ENCODE data around the gene OR56A5.

Gene OR56A5

DNA sequence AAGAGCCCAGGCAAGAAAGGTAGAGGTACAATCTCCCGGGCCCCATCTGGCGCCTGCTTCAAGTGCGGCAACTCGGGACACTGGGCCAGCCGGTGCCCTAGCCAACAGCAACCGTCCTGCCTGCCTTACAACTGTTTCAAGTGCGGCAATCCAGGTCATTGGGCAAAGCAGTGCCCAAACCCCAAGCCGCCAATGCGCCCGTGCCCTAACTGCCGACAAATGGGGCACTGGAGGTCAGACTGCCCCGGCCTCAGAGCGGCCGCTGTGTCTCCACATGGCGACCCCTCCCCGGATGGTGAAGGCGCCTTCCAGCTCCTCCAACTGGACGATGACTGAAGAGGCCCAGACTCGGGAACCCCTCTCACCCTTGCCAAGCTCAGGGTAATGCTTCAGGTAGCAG lies 37.7 kb downstream of the OR56A5 start:
- H3K36me3 ChIP-seq (ENCODE audit: control insufficient read depth, insufficient read depth, low read length): no peaks in the 10 kb centered on the region
- TF ChIP-seq, protein P1, sequence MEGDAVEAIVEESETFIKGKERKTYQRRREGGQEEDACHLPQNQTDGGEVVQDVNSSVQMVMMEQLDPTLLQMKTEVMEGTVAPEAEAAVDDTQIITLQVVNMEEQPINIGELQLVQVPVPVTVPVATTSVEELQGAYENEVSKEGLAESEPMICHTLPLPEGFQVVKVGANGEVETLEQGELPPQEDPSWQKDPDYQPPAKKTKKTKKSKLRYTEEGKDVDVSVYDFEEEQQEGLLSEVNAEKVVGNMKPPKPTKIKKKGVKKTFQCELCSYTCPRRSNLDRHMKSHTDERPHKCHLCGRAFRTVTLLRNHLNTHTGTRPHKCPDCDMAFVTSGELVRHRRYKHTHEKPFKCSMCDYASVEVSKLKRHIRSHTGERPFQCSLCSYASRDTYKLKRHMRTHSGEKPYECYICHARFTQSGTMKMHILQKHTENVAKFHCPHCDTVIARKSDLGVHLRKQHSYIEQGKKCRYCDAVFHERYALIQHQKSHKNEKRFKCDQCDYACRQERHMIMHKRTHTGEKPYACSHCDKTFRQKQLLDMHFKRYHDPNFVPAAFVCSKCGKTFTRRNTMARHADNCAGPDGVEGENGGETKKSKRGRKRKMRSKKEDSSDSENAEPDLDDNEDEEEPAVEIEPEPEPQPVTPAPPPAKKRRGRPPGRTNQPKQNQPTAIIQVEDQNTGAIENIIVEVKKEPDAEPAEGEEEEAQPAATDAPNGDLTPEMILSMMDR (IDR thresholded peaks at IDR 0.05): no peak

DNA sequence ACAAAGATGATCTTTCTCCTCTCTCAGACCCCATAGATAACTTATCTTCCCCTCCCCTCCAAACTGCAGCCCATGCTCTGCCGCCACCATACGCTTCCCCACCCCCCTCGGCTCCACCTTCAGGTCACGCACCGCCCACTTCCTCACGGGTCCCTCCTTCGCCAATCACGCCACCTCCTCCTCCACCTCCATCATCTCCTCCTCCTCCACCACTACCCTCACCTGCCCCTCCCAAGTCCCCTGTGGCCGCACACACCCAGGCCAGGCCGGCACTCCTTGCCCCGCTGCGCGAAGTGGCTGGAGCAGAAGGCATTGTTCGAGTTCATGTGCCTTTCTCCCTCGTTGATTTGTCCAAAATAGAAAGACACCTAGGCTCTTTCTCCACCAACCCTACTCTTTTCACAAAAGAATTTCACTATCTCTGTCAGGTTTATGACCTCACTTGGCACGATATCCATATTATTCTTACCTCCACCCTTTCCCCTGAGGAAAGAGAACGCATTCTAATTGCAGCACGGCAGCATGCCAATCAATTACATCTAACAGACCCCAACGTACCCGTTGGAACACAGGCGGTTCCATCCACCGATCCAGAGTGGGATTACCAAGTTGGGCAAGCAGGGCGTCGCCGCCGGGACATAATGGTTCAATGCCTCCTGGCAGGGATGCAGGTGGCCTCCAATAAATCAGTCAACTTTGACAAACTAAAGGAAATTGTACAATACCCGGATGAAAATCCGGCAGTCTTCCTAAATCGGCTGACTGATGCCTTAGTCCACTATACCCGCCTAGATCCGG lies 38.5 kb downstream of the OR56A5 start:
- no peaks in the 10 kb centered on the region for H3K36me3 ChIP-seq (ENCODE audit: control insufficient read depth, insufficient read depth, low read length)
- no peaks in the 10 kb centered on the region for H3K79me2 ChIP-seq
- no peak overlapping the region for H3K27ac ChIP-seq
- H3K9ac ChIP-seq: no peak overlapping the region
- no peak overlapping the region for H3K4me3 ChIP-seq (ENCODE audit: low read depth, low read length)
- no peaks in the 10 kb centered on the region for H3K9me3 ChIP-seq (ENCODE audit: control insufficient read depth, low read length)
- no peaks in the 10 kb centered on the region for H3K4me1 ChIP-seq
- H3K27me3 ChIP-seq (ENCODE audit: control insufficient read depth, insufficient read depth, low read length): no peaks in the 10 kb centered on the region
- TF ChIP-seq, protein P1 (IDR thresholded peaks at IDR 0.05): no peak
- H3K4me2 ChIP-seq (ENCODE audit: low read length): no peak overlapping the region
- no peak overlapping the region for H2AFZ ChIP-seq

More for the DNA sequence above, 37.7 kb downstream of the OR56A5 start:
- H3K79me2 ChIP-seq: no peaks in the 10 kb centered on the region
- no peak overlapping the region for H3K4me3 ChIP-seq (ENCODE audit: low read depth, low read length)
- no peaks in the 10 kb centered on the region for H3K9me3 ChIP-seq (ENCODE audit: control insufficient read depth, low read length)
- H3K27ac ChIP-seq: no peak overlapping the region
- no peaks in the 10 kb centered on the region for H3K4me1 ChIP-seq
- H2AFZ ChIP-seq: no peak overlapping the region
- H3K4me2 ChIP-seq (ENCODE audit: low read length): no peak overlapping the region
- H3K9ac ChIP-seq: no peak overlapping the region
- no peaks in the 10 kb centered on the region for H3K27me3 ChIP-seq (ENCODE audit: control insufficient read depth, insufficient read depth, low read length)

DNA sequence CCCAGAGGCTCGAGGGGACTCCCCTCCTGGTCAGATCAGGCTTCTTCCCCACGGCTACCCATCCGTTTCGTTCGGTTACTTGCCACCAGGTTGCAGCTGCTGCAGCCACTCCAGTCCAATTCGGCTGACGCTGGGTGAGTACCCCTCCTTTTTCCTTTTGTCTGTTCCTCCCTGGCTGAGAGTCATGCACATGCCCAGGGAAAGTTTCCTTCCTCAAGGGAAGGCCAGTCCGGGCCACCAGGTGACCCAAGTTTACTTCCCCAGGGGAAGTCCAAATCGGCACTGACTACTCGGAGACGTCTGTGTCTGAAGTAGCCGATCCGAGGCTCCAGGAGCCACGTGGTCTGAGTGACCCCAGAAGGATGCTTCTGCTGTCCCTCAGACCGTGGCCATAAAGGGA lies 39.5 kb downstream of the OR56A5 start:
- Histone ChIP-seq H3K27ac (no peak overlapping the region), H3K79me2 (no peaks in the 10 kb centered on the region), H3K4me1 (no peaks in the 10 kb centered on the region), H3K4me2 (ENCODE audit: low read length) (no peak overlapping the region), H3K9ac (no peak overlapping the region), H3K9me3 (ENCODE audit: control insufficient read depth, low read length) (no peaks in the 10 kb centered on the region), H3K4me3 (ENCODE audit: low read depth, low read length) (no peak overlapping the region), H3K36me3 (ENCODE audit: control insufficient read depth, insufficient read depth, low read length) (no peaks in the 10 kb centered on the region), H3K27me3 (ENCODE audit: control insufficient read depth, insufficient read depth, low read length) (no peaks in the 10 kb centered on the region), H2AFZ (no peak overlapping the region)
- TF ChIP-seq, protein P1 (IDR thresholded peaks at IDR 0.05): no peak

DNA sequence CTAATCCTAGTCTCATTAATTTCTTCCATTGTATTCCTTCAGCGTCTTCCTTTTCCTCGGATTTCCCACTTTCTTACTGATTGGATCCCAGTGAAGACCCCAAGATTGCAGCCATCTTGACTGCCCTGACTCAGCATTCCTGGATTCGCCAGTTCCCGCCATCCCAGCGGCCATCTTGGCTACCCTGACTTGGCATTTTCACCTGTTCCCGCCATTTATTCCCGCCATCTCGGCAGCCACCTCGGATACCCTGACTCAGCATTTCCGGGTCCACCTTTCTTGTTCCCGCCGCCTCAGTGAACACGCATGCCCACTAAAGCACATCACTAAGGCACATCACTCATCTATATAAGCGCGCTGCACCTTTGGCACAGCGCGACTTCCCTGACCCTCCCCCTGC lies 40.0 kb downstream of the OR56A5 start:
- Histone ChIP-seq H3K9ac (no peak overlapping the region), H3K9me3 (ENCODE audit: control insufficient read depth, low read length) (no peaks in the 10 kb centered on the region), H2AFZ (no peak overlapping the region), H3K4me1 (no peaks in the 10 kb centered on the region), H3K36me3 (ENCODE audit: control insufficient read depth, insufficient read depth, low read length) (no peaks in the 10 kb centered on the region), H3K79me2 (no peaks in the 10 kb centered on the region), H3K4me3 (ENCODE audit: low read depth, low read length) (no peak overlapping the region), H3K27me3 (ENCODE audit: control insufficient read depth, insufficient read depth, low read length) (no peaks in the 10 kb centered on the region), H3K27ac (no peak overlapping the region), H3K4me2 (ENCODE audit: low read length) (no peak overlapping the region)
- TF ChIP-seq, protein P1 (IDR thresholded peaks at IDR 0.05): no peak

DNA sequence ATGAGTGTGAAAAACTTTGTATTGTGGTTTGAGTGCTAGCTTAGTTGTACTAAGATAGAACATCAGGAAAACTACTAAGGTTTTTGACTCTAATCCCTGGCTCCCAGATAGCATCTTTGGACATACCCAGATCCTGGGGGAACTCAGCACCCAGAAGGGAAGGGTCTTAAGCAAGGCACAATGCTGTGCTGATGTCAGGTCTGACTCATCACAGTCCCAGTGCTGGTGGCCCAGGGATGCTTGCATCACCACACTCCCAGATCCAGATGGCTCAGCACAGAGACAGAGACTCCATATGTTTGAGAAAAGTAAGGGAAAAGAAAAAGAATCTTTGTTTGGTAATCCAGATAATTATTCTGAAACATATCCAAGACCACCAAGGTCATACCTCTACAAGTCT lies 44.5 kb downstream of the OR56A5 start:
- Histone ChIP-seq H3K27ac (no peak overlapping the region), H3K36me3 (ENCODE audit: control insufficient read depth, insufficient read depth, low read length) (no peaks in the 10 kb centered on the region), H3K9ac (no peak overlapping the region), H3K4me2 (ENCODE audit: low read length) (no peak overlapping the region), H3K4me1 (no peaks in the 10 kb centered on the region), H3K79me2 (no peaks in the 10 kb centered on the region), H2AFZ (no peak overlapping the region), H3K27me3 (ENCODE audit: control insufficient read depth, insufficient read depth, low read length) (no peaks in the 10 kb centered on the region), H3K9me3 (ENCODE audit: control insufficient read depth, low read length) (no peaks in the 10 kb centered on the region), H3K4me3 (ENCODE audit: low read depth, low read length) (no peak overlapping the region)
- TF ChIP-seq, protein P1 (IDR thresholded peaks at IDR 0.05): no peak
